HCT116 (cell line): ENCODE data around the gene AUTS2. TPM values are rescaled to one million over a fixed set of nuclear protein-coding genes. Genes with fewer than 3 reads are reported as not detected.

Experiments used
- ATAC-seq: fragments of 200-7000 bp; cut with Tn5 transposase; 2 replicates; pipeline ENCODE4 v1.9.1; 2020; ENCODE audit warnings: mild to moderate bottlenecking, moderate library complexity
- BruUV-seq: library from RNA; stranded (reverse); fragments of 400-500 nt; replicated peaks from 2 replicates; lab custom pipeline; 2021; lab: Mats Ljungman, UMichigan
- CTCF ChIA-PET: fragments of 300-600 bp; sonication (Branson Sonifier 250); formaldehyde crosslinking; loops from one replicate; lab custom pipeline; 2021; ENCODE audit warnings: antibody characterized with exemption; lab: Charles Lee
- POLR2A ChIA-PET: fragments of 300-600, 350-600 bp; sonication (Branson Sonifier 250); formaldehyde crosslinking; loops from one replicate; lab custom pipeline; 2021; ENCODE audit warnings: antibody characterized with exemption; lab: Charles Lee
- RAD21 ChIA-PET, 2 experiments: fragments of 300-600 bp; sonication (Branson Sonifier 250); formaldehyde crosslinking; loops; one replicate each; lab custom pipeline; 2023; ENCODE audit warnings: low total read pairs in 2 of 2; ENCODE audit not compliant: uncharacterized antibody in 2 of 2, unreplicated experiment in 2 of 2, low non-redundant PET in 1 of 2; lab: Charles Lee
- DNase-seq: peaks from one replicate; pipeline ENCODE4 v3.0.0-alpha.2; 2010; ENCODE audit warnings: low read depth, low spot score
- H2AFZ ChIP-seq: fragments of 200-600 bp; shearing (Covaris generic), sonication (generic); 2 replicates; pipeline ENCODE4 v1.6.1; 2017; ENCODE audit warnings: low read depth, mixed run types, mixed read lengths, antibody characterized with exemption, low read length; ENCODE audit not compliant: poor library complexity, severe bottlenecking
- H3K27ac ChIP-seq: 2 replicates; pipeline ENCODE4 v1.5.1; 2012; ENCODE audit warnings: low read depth, low read length
- H3K27me3 ChIP-seq: fragments of 200-600 bp; sonication (generic); 2 replicates; pipeline ENCODE4 v1.6.1; 2016; ENCODE audit warnings: mixed run types, low read length, mixed read lengths; ENCODE audit not compliant: insufficient read depth
- H3K36me3 ChIP-seq, 2 experiments: fragments of 200-500 bp in 1 of 2; fragments of 200-600 bp in 1 of 2; sonication (Bioruptor generic) in 1 of 2; sonication (generic) in 1 of 2; 2 replicates each; pipeline versions ENCODE4 v1.5.1 to v1.6.1; 2014 to 2016; ENCODE audit warnings: low read length in 2 of 2, inconsistent platforms in 1 of 2, mixed read lengths in 1 of 2, mixed run types in 1 of 2; ENCODE audit not compliant: insufficient read depth in 2 of 2, control insufficient read depth in 1 of 2
- H3K4me1 ChIP-seq, 2 experiments: fragments of 200-600 bp in 1 of 2; sonication (generic) in 1 of 2; 2 replicates each; pipeline versions ENCODE4 v1.5.1 to v1.6.1; 2012 to 2017; ENCODE audit warnings: low read length in 2 of 2, inconsistent platforms in 1 of 2, mild to moderate bottlenecking in 1 of 2, mixed read lengths in 1 of 2, mixed run types in 1 of 2, moderate library complexity in 1 of 2; ENCODE audit not compliant: insufficient read depth in 2 of 2, control insufficient read depth in 1 of 2
- H3K4me2 ChIP-seq: fragments of 200-600 bp; sonication (generic); 2 replicates; pipeline ENCODE4 v1.6.1; 2017; ENCODE audit warnings: mixed run types, low read length, mixed read lengths
- H3K4me3 ChIP-seq, 2 experiments: fragments of 200-600 bp in 1 of 2; sonication (generic) in 1 of 2; replicated peaks in 1 of 2; 2 replicates each; pipeline ENCODE4 v1.5.1; 2011 to 2016; ENCODE audit warnings: low read length in 2 of 2, control low read depth in 1 of 2, low read depth in 1 of 2, mild to moderate bottlenecking in 1 of 2, mixed read lengths in 1 of 2, mixed run types in 1 of 2
- H3K79me2 ChIP-seq: fragments of 200-600 bp; sonication (generic); 2 replicates; pipeline ENCODE4 v1.6.1; 2017; ENCODE audit warnings: mild to moderate bottlenecking, mixed run types, low read length, moderate library complexity, mixed read lengths; ENCODE audit not compliant: insufficient read depth
- H3K9ac ChIP-seq: fragments of 200-600 bp; sonication (generic); 2 replicates; pipeline ENCODE4 v1.6.1; 2016; ENCODE audit warnings: low read length, mixed read lengths
- H3K9me2 ChIP-seq: fragments of 200-600 bp; sonication (generic), shearing (Covaris generic); 2 replicates; pipeline ENCODE4 v1.6.1; 2017; ENCODE audit warnings: mixed run types, mild to moderate bottlenecking, moderate library complexity; ENCODE audit not compliant: insufficient read depth
- H3K9me3 ChIP-seq, 2 experiments: fragments of 200-500 bp in 1 of 2; fragments of 200-600 bp in 1 of 2; sonication (Bioruptor generic) in 1 of 2; sonication (generic) in 1 of 2; 2 replicates each; pipeline ENCODE4 v1.6.1; 2014 to 2017; ENCODE audit warnings: low read length in 2 of 2, mixed read lengths in 2 of 2, inconsistent platforms in 1 of 2, low read depth in 1 of 2, mild to moderate bottlenecking in 1 of 2, mixed run types in 1 of 2, moderate library complexity in 1 of 2; ENCODE audit not compliant: control insufficient read depth in 1 of 2, insufficient read depth in 1 of 2
- H4K20me1 ChIP-seq: fragments of 200-600 bp; sonication (generic), shearing (Covaris generic); 2 replicates; pipeline ENCODE4 v1.6.1; 2017; ENCODE audit warnings: mixed run types, mild to moderate bottlenecking, moderate library complexity; ENCODE audit not compliant: insufficient read depth
- CEBPB ChIP-seq: IDR thresholded peaks from 2 replicates; pipeline ENCODE4 v1.6.1; 2012; ENCODE audit warnings: low read depth
- CTCF ChIP-seq, 3 experiments: fragments of 200-600 bp in 1 of 3; sonication (generic) in 1 of 3; IDR thresholded peaks in 2 of 3; conservative IDR thresholded peaks in 1 of 3; 2 replicates each; pipeline ENCODE4 v1.5.1; 2012 to 2017; ENCODE audit warnings: low read depth in 2 of 3, low read length in 2 of 3, antibody characterized with exemption in 1 of 3, borderline replicate concordance in 1 of 3, control low read depth in 1 of 3, mild to moderate bottlenecking in 1 of 3, mixed read lengths in 1 of 3, mixed run types in 1 of 3, moderate library complexity in 1 of 3; ENCODE audit not compliant: insufficient read depth in 1 of 3
- EGR1 ChIP-seq: IDR thresholded peaks from 2 replicates; pipeline ENCODE4 v1.6.1; 2012; ENCODE audit warnings: low read depth
- ELF1 ChIP-seq: IDR thresholded peaks from 2 replicates; pipeline ENCODE4 v1.6.1; 2012; ENCODE audit warnings: low read depth, borderline replicate concordance
- EZH2phosphoT487 ChIP-seq: fragments of 200-600 bp; IDR thresholded peaks from 2 replicates; pipeline ENCODE4 v1.6.1; 2018; ENCODE audit warnings: antibody characterized with exemption, borderline replicate concordance
- JUND ChIP-seq: IDR thresholded peaks from 2 replicates; pipeline ENCODE4 v1.6.1; 2012
- POLR2A ChIP-seq: IDR thresholded peaks from 2 replicates; pipeline ENCODE4 v1.7.0; 2011; ENCODE audit warnings: borderline replicate concordance; ENCODE audit not compliant: insufficient read depth, insufficient read length; ENCODE audit errors: extremely low read depth
- POLR2AphosphoS5 ChIP-seq: IDR thresholded peaks from 2 replicates; pipeline ENCODE4 v1.6.1; 2011; ENCODE audit warnings: mild to moderate bottlenecking, low read depth, low read length, moderate library complexity
- SRF ChIP-seq: IDR thresholded peaks from 2 replicates; pipeline ENCODE4 v1.6.1; 2012; ENCODE audit warnings: low read depth
- YY1 ChIP-seq: IDR thresholded peaks from 2 replicates; pipeline ENCODE4 v1.6.1; 2011; ENCODE audit warnings: low read length, low read depth, moderate library complexity, mild to moderate bottlenecking; ENCODE audit not compliant: insufficient replicate concordance; ENCODE audit errors: extremely low read depth
- ZFX ChIP-seq: fragments of 450-650 bp; IDR thresholded peaks from 2 replicates; pipeline ENCODE4 v1.6.1; 2017
- ZNF274 ChIP-seq: fragments of 200-500 bp; sonication (Bioruptor generic); IDR thresholded peaks from 2 replicates; pipeline ENCODE4 v1.6.1; 2014; ENCODE audit warnings: mild to moderate bottlenecking, low read depth, low read length, inconsistent platforms
- intact Hi-C: fragments of 100-400 bp; cut with micrococcal nuclease; formaldehyde crosslinking; loops from 2 replicates; pipeline ENCODE4 v1.10.0; 2022
- total RNA-seq: library from RNA; stranded (reverse); gene quantifications from one replicate; pipeline ENCODE4 v1.2.1, GENCODE V29; 2021; ENCODE audit not compliant: unreplicated experiment
- TF ChIP-seq, protein P1 (sequence below): IDR thresholded peaks from 2 replicates; pipeline ENCODE4 v1.6.1; 2011; ENCODE audit warnings: mild to moderate bottlenecking, low read length, moderate library complexity; ENCODE audit not compliant: insufficient replicate concordance; ENCODE audit errors: extremely low read depth
- TF ChIP-seq, protein P2 (sequence below): IDR thresholded peaks from 2 replicates; pipeline ENCODE4 v1.6.1; 2012; ENCODE audit warnings: low read depth

Gene AUTS2
- total RNA-seq, 1 experiment from 2014 or later = 0.93 TPM

- Histone ChIP-seq H3K4me2 (no peak overlapping the region), H3K36me3 (no peaks in the 10 kb centered on the region), H3K9me3 (peaks cover 0 to 31% of the 10 kb centered on the region in 2 experiments; a peak in 2 of 4 replicates), H3K9ac (no peak overlapping the region), H3K4me3 (no peak overlapping the region), H3K27ac (no peak overlapping the region), H4K20me1 (no peaks in the 10 kb centered on the region), H2AFZ (no peak overlapping the region), H3K9me2 (no peaks in the 10 kb centered on the region), H3K79me2 (no peaks in the 10 kb centered on the region), H3K27me3 (no peaks in the 10 kb centered on the region), H3K4me1 (no peaks in the 10 kb centered on the region)
- intact Hi-C loops = no loop called here
- TF ChIP-seq POLR2AphosphoS5 (no peak), CEBPB (no peak), ZNF274 (no peak), CTCF (IDR thresholded peaks at IDR 0.05 in 2 of 3, conservative IDR thresholded peaks at IDR 0.05 in 1 of 3; ENCODE audit: borderline replicate concordance in 1 of 3, insufficient read depth in 1 of 3, low read depth in 2 of 3, low read length in 2 of 3) (no peak), ZFX (no peak), SRF (no peak), YY1 (no peak), EGR1 (no peak), EZH2phosphoT487 (no peak), ELF1 (no peak), POLR2A (no peak), JUND (no peak)
- TF ChIP-seq, protein P1, sequence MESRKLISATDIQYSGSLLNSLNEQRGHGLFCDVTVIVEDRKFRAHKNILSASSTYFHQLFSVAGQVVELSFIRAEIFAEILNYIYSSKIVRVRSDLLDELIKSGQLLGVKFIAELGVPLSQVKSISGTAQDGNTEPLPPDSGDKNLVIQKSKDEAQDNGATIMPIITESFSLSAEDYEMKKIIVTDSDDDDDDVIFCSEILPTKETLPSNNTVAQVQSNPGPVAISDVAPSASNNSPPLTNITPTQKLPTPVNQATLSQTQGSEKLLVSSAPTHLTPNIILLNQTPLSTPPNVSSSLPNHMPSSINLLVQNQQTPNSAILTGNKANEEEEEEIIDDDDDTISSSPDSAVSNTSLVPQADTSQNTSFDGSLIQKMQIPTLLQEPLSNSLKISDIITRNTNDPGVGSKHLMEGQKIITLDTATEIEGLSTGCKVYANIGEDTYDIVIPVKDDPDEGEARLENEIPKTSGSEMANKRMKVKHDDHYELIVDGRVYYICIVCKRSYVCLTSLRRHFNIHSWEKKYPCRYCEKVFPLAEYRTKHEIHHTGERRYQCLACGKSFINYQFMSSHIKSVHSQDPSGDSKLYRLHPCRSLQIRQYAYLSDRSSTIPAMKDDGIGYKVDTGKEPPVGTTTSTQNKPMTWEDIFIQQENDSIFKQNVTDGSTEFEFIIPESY = no peak
- TF ChIP-seq, protein P2, sequence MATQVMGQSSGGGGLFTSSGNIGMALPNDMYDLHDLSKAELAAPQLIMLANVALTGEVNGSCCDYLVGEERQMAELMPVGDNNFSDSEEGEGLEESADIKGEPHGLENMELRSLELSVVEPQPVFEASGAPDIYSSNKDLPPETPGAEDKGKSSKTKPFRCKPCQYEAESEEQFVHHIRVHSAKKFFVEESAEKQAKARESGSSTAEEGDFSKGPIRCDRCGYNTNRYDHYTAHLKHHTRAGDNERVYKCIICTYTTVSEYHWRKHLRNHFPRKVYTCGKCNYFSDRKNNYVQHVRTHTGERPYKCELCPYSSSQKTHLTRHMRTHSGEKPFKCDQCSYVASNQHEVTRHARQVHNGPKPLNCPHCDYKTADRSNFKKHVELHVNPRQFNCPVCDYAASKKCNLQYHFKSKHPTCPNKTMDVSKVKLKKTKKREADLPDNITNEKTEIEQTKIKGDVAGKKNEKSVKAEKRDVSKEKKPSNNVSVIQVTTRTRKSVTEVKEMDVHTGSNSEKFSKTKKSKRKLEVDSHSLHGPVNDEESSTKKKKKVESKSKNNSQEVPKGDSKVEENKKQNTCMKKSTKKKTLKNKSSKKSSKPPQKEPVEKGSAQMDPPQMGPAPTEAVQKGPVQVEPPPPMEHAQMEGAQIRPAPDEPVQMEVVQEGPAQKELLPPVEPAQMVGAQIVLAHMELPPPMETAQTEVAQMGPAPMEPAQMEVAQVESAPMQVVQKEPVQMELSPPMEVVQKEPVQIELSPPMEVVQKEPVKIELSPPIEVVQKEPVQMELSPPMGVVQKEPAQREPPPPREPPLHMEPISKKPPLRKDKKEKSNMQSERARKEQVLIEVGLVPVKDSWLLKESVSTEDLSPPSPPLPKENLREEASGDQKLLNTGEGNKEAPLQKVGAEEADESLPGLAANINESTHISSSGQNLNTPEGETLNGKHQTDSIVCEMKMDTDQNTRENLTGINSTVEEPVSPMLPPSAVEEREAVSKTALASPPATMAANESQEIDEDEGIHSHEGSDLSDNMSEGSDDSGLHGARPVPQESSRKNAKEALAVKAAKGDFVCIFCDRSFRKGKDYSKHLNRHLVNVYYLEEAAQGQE = no peak
- ChIA-PET RAD21 (no interaction called here), POLR2A (no interaction called here), CTCF (no interaction called here)
- ATAC-seq = no peak
- no peak for DNase-seq
- no TSS peak for BruUV-seq
Observed at GRCh38 chr7:70035955-70036354, 437.7 kb downstream of the AUTS2 start.
